A673 (cell line): ENCODE measurements around the gene HP.

Source experiments
- EZH2 ChIP-seq: fragments of 200-600 bp; sonication (generic); IDR thresholded peaks from 2 replicates; pipeline ENCODE4 v1.6.1; 2017; ENCODE audit warnings: borderline replicate concordance, low read depth, mild to moderate bottlenecking, mixed read lengths, antibody characterized with exemption, low read length; ENCODE audit not compliant: poor library complexity, severe bottlenecking
- TF ChIP-seq, protein P1 (sequence below): fragments of 300-800, 200-600 bp; sonication (generic); conservative IDR thresholded peaks from 2 replicates; pipeline ENCODE4 v1.5.1; 2017; ENCODE audit warnings: low read depth, mild to moderate bottlenecking, antibody characterized with exemption, low read length, moderate library complexity, mixed read lengths

DNA sequence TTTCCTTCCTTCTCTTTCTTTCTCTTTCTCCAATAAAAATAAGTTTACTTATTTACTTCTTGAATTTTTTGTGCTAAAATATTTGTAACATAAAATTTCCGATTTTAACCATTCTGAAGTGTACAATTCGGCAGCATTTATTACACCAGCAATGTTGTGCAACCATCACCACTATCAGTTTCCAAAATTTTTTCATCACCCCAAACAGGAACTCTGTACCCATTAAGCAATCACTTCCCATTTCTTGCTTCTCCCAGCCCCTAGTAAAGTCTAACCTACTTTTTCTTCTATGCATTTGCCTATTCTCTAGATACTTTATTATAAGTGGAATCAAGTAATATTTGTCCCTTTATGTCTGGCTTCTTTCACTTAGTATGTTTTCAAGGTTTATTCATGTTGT, 2.5 kb upstream of the HP start:
- TF ChIP-seq, protein P1, sequence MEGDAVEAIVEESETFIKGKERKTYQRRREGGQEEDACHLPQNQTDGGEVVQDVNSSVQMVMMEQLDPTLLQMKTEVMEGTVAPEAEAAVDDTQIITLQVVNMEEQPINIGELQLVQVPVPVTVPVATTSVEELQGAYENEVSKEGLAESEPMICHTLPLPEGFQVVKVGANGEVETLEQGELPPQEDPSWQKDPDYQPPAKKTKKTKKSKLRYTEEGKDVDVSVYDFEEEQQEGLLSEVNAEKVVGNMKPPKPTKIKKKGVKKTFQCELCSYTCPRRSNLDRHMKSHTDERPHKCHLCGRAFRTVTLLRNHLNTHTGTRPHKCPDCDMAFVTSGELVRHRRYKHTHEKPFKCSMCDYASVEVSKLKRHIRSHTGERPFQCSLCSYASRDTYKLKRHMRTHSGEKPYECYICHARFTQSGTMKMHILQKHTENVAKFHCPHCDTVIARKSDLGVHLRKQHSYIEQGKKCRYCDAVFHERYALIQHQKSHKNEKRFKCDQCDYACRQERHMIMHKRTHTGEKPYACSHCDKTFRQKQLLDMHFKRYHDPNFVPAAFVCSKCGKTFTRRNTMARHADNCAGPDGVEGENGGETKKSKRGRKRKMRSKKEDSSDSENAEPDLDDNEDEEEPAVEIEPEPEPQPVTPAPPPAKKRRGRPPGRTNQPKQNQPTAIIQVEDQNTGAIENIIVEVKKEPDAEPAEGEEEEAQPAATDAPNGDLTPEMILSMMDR = no peak
- no peak for TF ChIP-seq EZH2
